HG03457 (cell line): Measurements from ENCODE around the gene LRP11.
"Not testable (repeated sequence)": the region's sequence is repeated elsewhere in the genome, so short reads cannot be mapped to it uniquely, and the experiment has no call there.

Source experiments
- ATAC-seq: cut with Tn5 transposase; IDR thresholded peaks from one replicate; pipeline ENCODE4 v1.9.1; 2021; ENCODE audit warnings: moderate number of reproducible peaks; ENCODE audit not compliant: unreplicated experiment

The LRP11 gene

DNA sequence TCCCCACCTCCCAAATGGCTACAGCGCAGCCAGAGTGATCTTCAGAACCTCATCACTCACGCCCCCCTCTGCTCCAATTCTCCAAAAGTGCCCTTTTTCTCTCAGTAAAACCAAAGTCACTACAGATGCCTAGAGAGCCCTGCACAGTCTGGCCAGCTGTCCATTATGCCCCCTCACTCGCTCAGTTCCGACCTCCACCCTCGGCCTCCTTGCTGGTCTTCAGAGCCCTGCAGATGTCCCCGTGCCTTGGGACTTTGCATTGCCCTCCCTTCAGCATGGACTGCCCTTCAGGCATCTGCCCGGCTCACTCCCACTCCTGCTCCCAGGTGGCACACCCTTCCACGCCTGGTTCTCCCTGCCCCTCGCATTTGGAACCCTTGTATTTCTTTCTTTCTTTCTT, 34.8 kb upstream of the LRP11 start:
- ATAC-seq = no peak

- no peak for ATAC-seq
Observed at GRCh38 chr6:149897855-149898744, 33.9 kb upstream of the LRP11 start, which contains the start of gene RAET1E. Gene RAET1E, minus strand, starts transcription at chr6:149898113. Its CDS starts 7,212 bp downstream, at chr6:149890901.

DNA sequence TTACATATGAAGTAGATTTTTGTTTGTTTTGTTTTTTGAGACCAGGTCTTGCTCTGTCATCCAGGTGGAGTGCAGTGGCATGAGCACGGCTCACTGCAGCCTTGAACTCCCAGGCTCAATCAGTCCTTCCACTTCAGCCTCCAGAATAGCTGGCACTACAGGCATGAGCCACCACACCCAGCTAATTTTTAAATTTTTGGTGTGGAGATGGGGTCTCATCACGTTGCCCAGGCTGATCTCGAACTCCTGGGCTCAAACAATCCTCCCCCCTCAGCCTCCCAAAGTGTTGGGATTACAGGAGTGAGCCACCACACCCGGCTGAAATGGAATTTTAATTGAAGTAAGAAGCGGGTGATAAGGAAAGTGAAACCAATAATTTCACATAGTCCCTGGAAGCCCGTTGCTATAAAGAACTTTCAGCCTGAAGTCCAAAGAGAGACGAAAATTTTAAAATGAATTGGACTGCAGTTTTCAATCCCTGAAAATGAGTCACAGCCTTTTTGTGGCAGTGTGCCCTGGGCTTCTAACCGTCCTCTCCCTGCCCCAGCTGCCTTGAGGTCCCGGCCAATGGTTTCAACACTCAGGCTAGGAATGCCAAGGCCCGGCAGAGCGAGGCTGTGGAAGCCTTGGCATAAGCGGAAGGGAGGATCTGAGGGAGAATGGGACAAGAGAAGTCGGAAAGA, 33.0 kb upstream of the LRP11 start:
- no peak for ATAC-seq

DNA sequence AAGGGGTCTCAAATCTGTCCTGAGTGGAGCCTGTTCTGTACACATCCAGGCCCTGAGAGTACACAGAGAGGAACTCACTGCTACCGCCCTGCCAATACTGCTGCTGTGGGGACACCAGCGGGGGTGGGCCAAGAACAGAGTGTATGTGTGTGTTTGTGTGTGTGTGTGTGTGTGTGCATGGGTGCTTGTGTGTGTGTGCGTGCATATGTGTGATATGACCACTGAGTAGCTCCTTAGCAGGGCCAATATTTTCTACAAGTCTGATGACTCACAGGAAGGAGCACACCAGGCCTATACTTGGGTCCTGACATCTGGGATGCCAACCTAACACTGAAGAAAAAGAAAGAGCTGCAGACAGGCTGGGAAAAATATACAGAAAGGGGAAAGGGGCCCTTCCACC, 32.3 kb upstream of the LRP11 start:
- no peak for ATAC-seq

- no peak for ATAC-seq
Observed at GRCh38 chr6:149895833-149896271, 31.7 kb upstream of the LRP11 start.

DNA sequence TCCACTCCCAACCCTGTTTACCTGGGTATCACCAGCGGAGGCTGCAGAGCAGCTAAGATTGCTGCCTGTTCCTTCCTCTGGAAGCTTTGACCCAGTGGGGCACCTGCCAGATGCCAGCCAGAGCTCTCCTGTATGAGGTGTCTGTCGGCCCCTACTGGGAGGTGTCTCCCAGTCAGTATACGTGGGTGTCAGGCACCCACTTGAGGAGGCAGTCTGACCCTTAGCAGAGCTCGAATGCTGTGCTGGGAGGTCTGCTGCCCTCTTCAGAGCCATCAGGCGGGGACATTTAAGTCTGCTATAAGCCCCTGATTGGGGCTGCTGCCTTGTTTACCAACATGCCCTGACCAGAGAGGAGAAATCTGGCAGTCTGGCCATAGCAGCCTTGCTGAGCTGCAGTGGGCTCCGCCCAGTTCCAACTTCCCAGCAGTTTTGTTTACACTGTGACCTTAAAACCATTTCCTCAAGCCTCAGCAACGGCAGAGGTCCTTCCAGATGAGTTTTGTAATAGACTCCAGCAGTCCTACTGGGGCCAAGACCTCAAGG, 31.0 kb upstream of the LRP11 start:
- ATAC-seq = no peak

DNA sequence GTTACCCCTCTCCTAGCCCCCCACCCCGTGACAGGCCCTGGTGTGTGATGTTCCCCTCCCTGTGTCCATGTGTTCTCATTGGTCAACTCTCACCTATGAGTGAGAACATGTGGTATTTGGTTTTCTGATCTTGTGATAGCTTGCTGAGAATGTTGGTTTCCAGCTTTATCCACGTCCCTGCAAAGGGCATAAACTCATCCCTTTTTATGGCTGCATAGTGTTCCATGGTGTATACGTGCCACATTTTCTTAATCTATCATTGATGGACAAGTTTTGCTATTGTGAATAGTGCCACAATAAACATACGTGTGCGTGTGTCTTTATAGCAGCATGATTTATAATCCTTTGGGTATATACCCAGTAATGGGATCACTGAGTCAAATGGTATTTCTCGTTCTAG, 27.7 kb upstream of the LRP11 start:
- not testable (repeated sequence) for ATAC-seq

DNA sequence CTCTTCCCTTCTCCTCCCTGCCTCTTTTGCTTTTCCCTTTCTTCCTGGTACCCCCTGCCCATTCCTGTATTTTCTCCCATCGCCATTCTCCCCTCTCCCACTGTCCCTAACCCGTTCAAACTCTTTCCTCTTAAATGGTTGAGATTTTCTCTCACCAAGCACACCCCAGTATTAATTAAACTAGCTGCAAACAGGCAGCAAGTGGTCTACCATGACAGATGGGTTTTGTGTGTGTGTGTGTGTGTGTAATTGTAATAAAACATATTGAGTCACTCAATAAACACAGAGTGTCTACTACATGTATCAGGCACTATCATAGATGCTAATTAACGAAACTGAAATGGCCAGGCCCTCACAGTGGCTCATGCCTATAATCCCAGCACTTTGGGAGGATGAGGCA, 27.1 kb upstream of the LRP11 start:
- ATAC-seq = no peak

GRCh38 chr6:149890629-149891045, 26.5 kb upstream of the LRP11 start:
- no peak for ATAC-seq

- ATAC-seq = no peak
Observed at GRCh38 chr6:149889326-149889725, 25.2 kb upstream of the LRP11 start.

- ATAC-seq = no peak
Observed at GRCh38 chr6:149888659-149889058, 24.5 kb upstream of the LRP11 start.

GRCh38 chr6:149888093-149888492, 23.9 kb upstream of the LRP11 start:
- ATAC-seq = no peak

DNA sequence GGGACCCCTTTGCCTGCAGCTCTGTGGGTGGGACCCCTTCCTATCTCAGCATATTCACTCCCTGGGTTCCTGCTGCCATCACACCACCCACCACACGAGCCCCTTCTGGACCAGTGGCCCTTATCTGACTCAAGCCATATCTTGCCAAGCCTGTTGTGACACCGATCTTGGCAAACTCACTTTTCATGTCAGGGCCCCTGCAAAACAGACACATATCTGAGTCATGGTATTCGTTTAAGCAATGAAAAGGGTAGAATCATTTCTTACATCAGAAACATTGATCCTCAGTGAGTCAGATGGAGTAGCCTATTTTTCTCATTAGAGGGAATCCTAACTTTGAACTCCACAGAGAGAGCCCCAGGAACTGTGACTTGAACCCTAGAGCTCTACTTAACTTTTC, 23.2 kb upstream of the LRP11 start:
- no peak for ATAC-seq

- ATAC-seq = no peak
Observed at GRCh38 chr6:149885888-149886287, 21.7 kb upstream of the LRP11 start.

DNA sequence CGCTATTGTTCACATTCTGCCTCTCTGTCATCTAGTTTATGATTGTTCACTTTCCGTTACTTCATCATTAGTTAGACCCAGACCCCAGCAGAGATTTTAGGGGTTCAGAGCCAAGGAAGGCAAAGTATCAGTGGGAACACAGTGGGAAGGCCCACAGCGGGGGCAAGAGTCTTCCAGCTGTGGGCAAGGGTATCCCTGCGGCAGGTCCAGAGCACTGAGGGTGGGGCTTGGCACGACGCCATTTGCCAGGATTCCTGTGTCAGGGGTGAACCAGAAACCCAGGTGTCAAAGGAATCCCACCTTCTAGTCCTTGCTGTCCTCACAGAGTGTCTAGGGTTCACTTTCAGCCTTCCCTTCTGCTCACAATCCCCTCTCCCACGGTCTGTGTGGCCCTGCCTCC, 20.5 kb upstream of the LRP11 start:
- ATAC-seq = no peak

DNA sequence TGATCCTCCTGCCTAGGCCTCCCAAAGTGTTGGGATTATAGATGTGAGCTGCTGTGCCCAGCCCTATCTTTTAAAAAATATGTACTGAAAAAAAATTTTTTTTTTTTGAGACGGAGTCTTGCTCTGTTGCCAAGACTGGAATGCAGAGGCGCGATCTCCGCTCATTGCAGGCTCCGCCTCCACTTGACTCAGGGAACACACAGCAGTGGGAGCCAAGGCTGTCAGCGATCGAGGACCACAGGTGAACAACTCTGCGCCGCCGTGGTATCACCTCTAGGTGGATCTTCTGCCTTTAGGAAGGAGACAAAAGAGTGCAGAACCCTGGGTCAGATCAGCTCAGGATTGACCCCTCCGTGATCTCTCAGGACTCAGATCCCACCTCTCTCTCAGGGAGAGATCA, 20.1 kb upstream of the LRP11 start:
- ATAC-seq = no peak

DNA sequence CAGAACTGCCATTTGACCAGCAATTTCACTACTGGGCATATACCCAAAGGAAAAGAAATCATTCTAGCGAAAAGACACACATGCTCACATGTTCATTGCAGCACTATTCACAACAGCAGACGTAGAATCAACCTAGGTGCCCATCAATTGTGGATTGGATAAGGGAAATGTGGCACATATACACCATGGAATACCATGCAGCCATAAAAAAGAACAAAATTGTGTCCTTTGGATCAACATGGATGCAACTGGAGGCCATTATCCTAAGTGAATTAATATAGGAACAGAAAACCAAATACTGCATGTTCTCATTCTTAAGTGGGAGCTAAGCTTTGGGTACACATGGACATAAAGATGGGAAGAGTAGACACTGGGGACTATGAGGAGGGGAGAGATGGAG, 17.7 kb upstream of the LRP11 start:
- no peak for ATAC-seq

DNA sequence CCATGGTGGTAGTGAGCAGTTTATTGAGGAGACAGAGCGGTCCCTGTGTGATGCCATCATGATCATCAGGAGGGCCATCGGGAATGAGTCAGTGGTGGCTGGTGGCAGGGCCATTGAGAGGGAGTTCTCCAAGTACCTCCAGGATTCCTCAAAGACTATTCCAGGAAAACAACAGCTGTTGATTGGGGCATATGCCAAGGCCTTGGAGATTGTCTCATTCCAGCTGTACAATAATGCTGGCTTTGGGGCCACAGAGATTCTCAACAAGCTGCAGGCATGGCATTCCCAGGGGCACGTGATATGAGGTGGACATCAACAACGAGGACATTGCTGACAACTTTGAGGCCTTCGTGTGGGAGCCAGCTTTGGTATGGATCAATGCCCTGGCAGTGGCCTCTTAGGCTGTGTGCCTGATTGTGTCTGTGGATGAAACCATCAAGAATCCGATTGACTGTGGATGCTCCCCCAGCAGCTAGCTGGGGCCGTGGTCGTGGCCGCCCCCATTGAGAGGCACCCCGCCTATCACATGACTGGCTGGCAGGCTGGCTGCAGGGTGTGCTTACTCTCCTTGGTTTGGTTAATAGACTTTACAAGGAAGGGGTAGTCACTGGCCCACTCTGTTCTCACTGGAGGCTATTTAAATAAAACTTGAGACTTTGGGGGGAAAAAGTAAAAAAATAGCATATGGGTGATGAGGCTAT, 17.1 kb upstream of the LRP11 start:
- no peak for ATAC-seq

GRCh38 chr6:149877659-149878058, 13.5 kb upstream of the LRP11 start:
- ATAC-seq = no peak

DNA sequence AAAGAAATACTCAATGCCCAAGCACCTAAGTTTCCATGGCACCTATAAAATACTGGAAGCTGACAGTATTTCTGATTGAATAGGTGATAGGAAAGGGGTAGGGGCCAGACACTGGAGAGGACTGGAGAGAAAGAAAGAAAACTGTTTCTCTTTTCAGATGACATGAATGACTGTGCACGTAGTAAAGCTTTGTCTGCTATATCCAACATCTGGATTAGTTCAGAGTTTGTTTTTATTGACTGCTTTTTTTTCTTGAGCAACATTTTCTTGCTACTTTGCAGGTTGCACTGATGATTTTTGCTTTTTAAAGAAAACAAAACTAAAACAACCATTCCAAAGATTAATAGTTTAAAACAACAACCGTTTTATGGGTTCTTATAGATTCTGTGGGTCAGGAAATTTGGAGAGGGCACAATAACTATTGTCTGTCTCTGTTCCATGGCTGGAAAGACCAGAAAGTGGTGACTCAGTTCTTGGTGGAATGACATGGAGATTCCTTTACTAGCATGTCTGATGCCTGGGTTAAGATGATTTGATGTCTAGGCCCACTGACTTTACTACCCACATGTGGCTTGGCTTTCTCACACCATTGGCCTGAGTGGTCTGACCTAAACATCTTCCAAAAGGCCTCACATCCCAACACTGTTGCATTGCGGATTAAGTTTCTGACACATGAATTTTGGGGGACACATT, 12.2 kb upstream of the LRP11 start:
- no peak for ATAC-seq

DNA sequence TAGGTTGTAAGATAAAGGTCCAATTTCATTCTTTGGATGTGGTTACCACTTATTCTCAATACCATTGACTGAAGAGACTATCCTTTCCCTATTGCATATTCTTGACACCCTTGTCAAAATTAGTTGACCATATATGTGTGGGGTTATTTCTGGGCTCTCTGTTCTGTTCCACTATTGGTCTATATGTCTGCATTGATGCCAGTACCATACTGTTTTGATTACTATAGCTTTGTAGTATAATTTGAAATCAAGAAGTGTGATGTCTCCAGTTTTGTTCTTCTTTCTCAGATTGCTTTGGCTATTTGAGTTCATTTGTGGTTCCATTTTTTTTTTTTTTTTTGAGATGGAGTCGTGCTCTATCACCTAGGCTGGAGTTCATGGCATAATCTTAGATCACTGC, 8.1 kb upstream of the LRP11 start:
- no peak for ATAC-seq
